Measurements from ENCODE around the gene NMT2.
"Not testable (repeated sequence)": the region's sequence is repeated elsewhere in the genome, so short reads cannot be mapped to it uniquely, and the experiment has no call there.

- not testable (repeated sequence) for TF ChIP-seq RCOR1 (conservative IDR thresholded peaks at IDR 0.05; ENCODE audit: low read depth, low read length); SRF (IDR thresholded peaks at IDR 0.05; ENCODE audit: low read depth in 2 of 2, low read length in 2 of 2); SP1 (IDR thresholded peaks at IDR 0.05; ENCODE audit: low read depth, low read length); SMAD1 (IDR thresholded peaks at IDR 0.05; ENCODE audit: low read depth, partially characterized antibody); TAF1 (IDR thresholded peaks at IDR 0.05; ENCODE audit: borderline replicate concordance, low read depth, low read length); REST (IDR thresholded peaks at IDR 0.05; ENCODE audit: low read depth, low read length); CTCF (IDR thresholded peaks at IDR 0.05 in 2 of 3, conservative IDR thresholded peaks at IDR 0.05 in 1 of 3; ENCODE audit: control insufficient read depth in 2 of 3, extremely low read depth in 1 of 3, insufficient read depth in 1 of 3, low read depth in 3 of 3, low read length in 3 of 3); ZZZ3 (IDR thresholded peaks at IDR 0.05; ENCODE audit: control insufficient read depth, insufficient read length, low read depth); POLR2AphosphoS5 (IDR thresholded peaks at IDR 0.05; ENCODE audit: low read length); POLR2A (IDR thresholded peaks at IDR 0.05; ENCODE audit: low read depth, low read length); PAX5 (IDR thresholded peaks at IDR 0.05; ENCODE audit: borderline replicate concordance, low read depth, low read length); GABPA (IDR thresholded peaks at IDR 0.05; ENCODE audit: low read depth)
Measured at GRCh38 chr10:15207410-15207809, 38.9 kb upstream of the NMT2 start.

All from GM12878 (cell line).